ENCODE measurements around the gene HLCS. TPM values are rescaled to one million over a fixed set of nuclear protein-coding genes. Genes with fewer than 3 reads are reported as not detected.

HLCS gene
- total RNA-seq, 1 experiment from 2014 or later = 12.7 TPM

GRCh38 chr21:36841866-36842265, 124.6 kb downstream of the HLCS start:
- no peak overlapping the region for H3T11ph ChIP-seq (ENCODE audit: low read length)
- no peak overlapping the region for H3K56ac ChIP-seq (ENCODE audit: insufficient read length, low read depth, low read length)
- no peak overlapping the region for H2AFZ ChIP-seq (ENCODE audit: low read length)
- no peak overlapping the region for H3K27ac ChIP-seq (ENCODE audit: insufficient read length, low read depth, low read length)
- H2BK20ac ChIP-seq (ENCODE audit: low read depth, low read length, poor library complexity, severe bottlenecking) = no peak overlapping the region
- no peak for DNase-seq
- no peak overlapping the region for H3K9ac ChIP-seq (ENCODE audit: extremely low read depth, insufficient read length, low read length)
- no peak overlapping the region for H3K4me2 ChIP-seq (ENCODE audit: insufficient read depth, insufficient read length, low read length)
- H2BK12ac ChIP-seq (ENCODE audit: insufficient read length, low read depth, low read length) = no peak overlapping the region
- no peak overlapping the region for H3K27ac Mint-ChIP-seq
- no peaks in the 10 kb centered on the region for H3K79me2 ChIP-seq (ENCODE audit: insufficient read depth, low read length)
- no peak overlapping the region for H4K91ac ChIP-seq (ENCODE audit: insufficient read length, low read depth, low read length)
- no peak overlapping the region for H3K18ac ChIP-seq (ENCODE audit: insufficient read length, low read depth, low read length)
- H4K5ac ChIP-seq (ENCODE audit: insufficient read length, low read depth, low read length) = no peak overlapping the region
- no peak overlapping the region for H3K4me3 Mint-ChIP-seq
- WGBS (ENCODE audit: extremely low coverage, insufficient read length, low lambda C conversion rate) = no CpG with 5 or more reads among the region's 3 CpGs
- H3K9me3 ChIP-seq (ENCODE audit: control insufficient read depth, low read depth, low read length) = no peaks in the 10 kb centered on the region
- no peak overlapping the region for H3K14ac ChIP-seq (ENCODE audit: insufficient read depth, low read length)
- H3K4me1 ChIP-seq (ENCODE audit: insufficient read depth, low read length) = no peaks in the 10 kb centered on the region
- no peak overlapping the region for H3K23ac ChIP-seq (ENCODE audit: insufficient read length, low read depth, low read length)
- H2AK5ac ChIP-seq (ENCODE audit: insufficient read length, low read length) = no peak overlapping the region
- no peak overlapping the region for H2BK5ac ChIP-seq (ENCODE audit: insufficient read length, low read length)
- H4K20me1 ChIP-seq (ENCODE audit: control insufficient read depth, insufficient read depth, insufficient read length) = no peaks in the 10 kb centered on the region
- no peak overlapping the region for H2BK15ac ChIP-seq (ENCODE audit: low read depth, low read length)
- H3K9me3 Mint-ChIP-seq = no peaks in the 10 kb centered on the region
- no peaks in the 10 kb centered on the region for H3K23me2 ChIP-seq (ENCODE audit: insufficient read length, low read depth, low read length, poor library complexity, severe bottlenecking)
- peaks cover 4 to 5% of the 10 kb centered on the region in 2 experiments; a peak in 2 of 4 replicates for H3K4me1 Mint-ChIP-seq
- H3K79me1 ChIP-seq (ENCODE audit: insufficient read depth, low read depth, low read length, poor library complexity, severe bottlenecking) = no peaks in the 10 kb centered on the region
- no peaks in the 10 kb centered on the region for H3K27me3 ChIP-seq (ENCODE audit: insufficient read depth, low read length)
- H3K36me3 Mint-ChIP-seq (ENCODE audit: insufficient read depth in 1 of 3, low read depth in 3 of 3) = no peaks in the 10 kb centered on the region
- no peak overlapping the region for H3K4ac ChIP-seq (ENCODE audit: low read depth, low read length)
- H3K27me3 Mint-ChIP-seq (ENCODE audit: low read depth) = no peaks in the 10 kb centered on the region
- no peak for TF ChIP-seq CTCF (conservative IDR thresholded peaks at IDR 0.05)
- no peak overlapping the region for H4K8ac ChIP-seq (replicated peaks; ENCODE audit: insufficient read length, low read depth, low read length)
- H2BK120ac ChIP-seq (ENCODE audit: low read depth, low read length, poor library complexity, severe bottlenecking) = no peak overlapping the region

Data from H9 (cell line).